Measurements from ENCODE around the gene ZNF234. TPM values are rescaled to one million over a fixed set of nuclear protein-coding genes. Genes with fewer than 3 reads are reported as not detected.

Gene ZNF234
- total RNA-seq, 1 experiment from 2014 or later = 7.5 TPM

DNA sequence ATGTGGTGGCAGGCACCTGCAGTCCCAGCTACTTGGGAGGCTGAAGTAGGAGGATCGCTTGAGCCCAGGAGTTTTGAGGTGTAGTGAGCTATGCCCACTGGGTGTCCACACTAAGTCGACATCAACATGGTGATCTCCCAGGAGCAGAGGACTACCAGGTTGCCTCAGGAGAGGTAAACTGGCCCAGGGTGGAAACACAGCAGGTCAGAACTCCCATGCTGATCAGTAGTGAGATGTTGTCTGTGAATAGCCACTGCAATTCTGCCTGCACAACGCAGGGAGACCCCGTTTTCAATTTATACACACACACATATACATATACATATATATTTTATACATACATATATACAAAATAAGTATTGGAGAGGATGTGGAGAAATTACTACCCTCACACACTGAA lies 49.2 kb upstream of the ZNF234 start (continued):
- TF ChIP-seq, protein P1, sequence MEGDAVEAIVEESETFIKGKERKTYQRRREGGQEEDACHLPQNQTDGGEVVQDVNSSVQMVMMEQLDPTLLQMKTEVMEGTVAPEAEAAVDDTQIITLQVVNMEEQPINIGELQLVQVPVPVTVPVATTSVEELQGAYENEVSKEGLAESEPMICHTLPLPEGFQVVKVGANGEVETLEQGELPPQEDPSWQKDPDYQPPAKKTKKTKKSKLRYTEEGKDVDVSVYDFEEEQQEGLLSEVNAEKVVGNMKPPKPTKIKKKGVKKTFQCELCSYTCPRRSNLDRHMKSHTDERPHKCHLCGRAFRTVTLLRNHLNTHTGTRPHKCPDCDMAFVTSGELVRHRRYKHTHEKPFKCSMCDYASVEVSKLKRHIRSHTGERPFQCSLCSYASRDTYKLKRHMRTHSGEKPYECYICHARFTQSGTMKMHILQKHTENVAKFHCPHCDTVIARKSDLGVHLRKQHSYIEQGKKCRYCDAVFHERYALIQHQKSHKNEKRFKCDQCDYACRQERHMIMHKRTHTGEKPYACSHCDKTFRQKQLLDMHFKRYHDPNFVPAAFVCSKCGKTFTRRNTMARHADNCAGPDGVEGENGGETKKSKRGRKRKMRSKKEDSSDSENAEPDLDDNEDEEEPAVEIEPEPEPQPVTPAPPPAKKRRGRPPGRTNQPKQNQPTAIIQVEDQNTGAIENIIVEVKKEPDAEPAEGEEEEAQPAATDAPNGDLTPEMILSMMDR (IDR thresholded peaks at IDR 0.05) = no peak
- TF ChIP-seq SOX15 (CRISPR knock-in tag; IDR thresholded peaks at IDR 0.05) = no peak

DNA sequence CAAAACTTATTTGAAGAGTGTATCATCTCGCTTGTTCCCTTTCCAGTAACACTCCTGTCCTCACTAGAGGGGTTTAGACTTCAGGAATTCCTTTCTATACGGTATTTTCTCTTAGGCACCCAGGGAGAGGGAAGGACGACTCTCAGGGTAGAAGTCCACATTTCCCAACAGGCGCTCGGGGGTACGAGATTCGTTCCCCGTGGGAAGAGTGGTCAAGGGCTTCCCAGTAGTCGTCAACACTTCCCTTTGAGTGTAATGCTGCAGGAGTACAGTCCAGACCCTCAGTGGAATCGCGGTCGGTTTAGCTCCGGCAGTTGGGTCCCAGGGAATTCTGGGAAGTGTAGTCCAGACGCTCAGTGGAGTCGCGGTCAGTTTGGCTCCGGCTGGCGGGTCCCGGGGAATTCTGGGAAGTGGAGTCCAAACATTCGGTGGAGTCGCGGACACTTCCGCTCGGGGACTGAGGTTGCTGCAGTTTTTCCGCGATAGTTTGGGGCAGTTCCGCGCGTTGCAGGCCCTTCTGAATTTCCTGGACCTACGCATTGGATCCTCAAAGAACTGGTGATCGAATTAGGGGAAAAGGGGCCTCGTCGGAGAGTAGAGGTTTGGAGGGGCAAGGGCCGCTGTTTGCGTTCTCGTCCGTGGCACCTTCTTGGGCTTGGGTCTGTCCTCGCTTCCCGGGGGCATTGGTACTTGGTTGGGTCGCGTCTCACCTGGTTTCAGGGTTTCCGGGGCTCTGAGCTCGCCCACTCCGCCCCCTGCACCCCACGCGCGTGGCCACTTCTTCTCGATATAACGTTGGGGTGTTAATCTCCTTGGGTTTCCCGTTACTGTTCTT lies 47.2 kb upstream of the ZNF234 start, which contains the start of gene ZNF224:
ZNF224 (plus strand) TSS at position 431 of the 835 bp plus-strand sequence. CDS start 3,513 bp downstream, outside the sequence.
- Mint-ChIP-seq H3K27ac (peak within 1 kb of the TSS; percentile 81), H3K36me3 (peaks cover 8% of the 10 kb centered on the region), H3K27me3 (ENCODE audit: low read depth) (no peaks in the 10 kb centered on the region; the same call in 1 of the 2 replicates), H3K9me3 (no peaks in the 10 kb centered on the region), H3K4me1 (peaks cover 6% of the 10 kb centered on the region), H3K4me3 (peak within 1 kb of the TSS; percentile 98)
- peak; percentile 99 for ATAC-seq
- peak; percentile 45; the same call in 1 of the 2 replicates for TF ChIP-seq GABPB1 (CRISPR knock-in tag; IDR thresholded peaks at IDR 0.05)
- 0 out of 2 replicates have a peak, but pooled peaks have one; percentile 10 for TF ChIP-seq CREM (CRISPR knock-in tag; IDR thresholded peaks at IDR 0.05)
- TF ChIP-seq FOXK1 (CRISPR knock-in tag; IDR thresholded peaks at IDR 0.05) = peak; percentile 49; the same call in 1 of the 2 replicates
- TF ChIP-seq TCF7 (CRISPR knock-in tag; IDR thresholded peaks at IDR 0.05; ENCODE audit: low read depth) = no peak
- TF ChIP-seq, protein P2, sequence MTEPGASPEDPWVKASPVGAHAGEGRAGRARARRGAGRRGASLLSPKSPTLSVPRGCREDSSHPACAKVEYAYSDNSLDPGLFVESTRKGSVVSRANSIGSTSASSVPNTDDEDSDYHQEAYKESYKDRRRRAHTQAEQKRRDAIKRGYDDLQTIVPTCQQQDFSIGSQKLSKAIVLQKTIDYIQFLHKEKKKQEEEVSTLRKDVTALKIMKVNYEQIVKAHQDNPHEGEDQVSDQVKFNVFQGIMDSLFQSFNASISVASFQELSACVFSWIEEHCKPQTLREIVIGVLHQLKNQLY (CRISPR knock-in tag; IDR thresholded peaks at IDR 0.05) = no peak
- TF ChIP-seq RORB (CRISPR knock-in tag; IDR thresholded peaks at IDR 0.05) = no peak
- DNase-seq (ENCODE audit: low spot score) = peak; percentile 90
- ChIA-PET POLR2A (interaction anchor here (1.0 kb wide), 1 partner anchor 18 kb away, joined by 3 read pairs; no protein-coding TSS in a partner anchor), CTCF (no interaction called here)

DNA sequence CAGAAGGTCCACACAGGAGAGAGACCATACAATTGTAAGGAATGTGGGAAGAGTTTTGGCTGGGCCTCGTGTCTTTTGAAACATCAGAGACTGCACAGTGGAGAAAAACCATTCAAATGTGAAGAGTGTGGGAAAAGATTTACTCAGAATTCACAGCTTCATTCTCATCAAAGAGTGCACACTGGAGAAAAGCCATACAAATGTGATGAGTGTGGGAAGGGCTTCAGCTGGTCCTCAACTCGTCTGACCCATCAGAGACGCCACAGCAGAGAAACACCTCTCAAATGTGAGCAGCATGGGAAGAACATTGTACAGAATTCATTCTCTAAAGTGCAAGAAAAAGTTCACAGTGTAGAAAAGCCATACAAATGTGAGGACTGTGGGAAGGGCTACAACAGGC lies 33.6 kb upstream of the ZNF234 start:
- Mint-ChIP-seq H3K27me3 (ENCODE audit: low read depth) (peaks cover 7% of the 10 kb centered on the region), H3K9me3 (peaks cover 71% of the 10 kb centered on the region), H3K27ac (no peak overlapping the region), H3K4me1 (peaks cover 3% of the 10 kb centered on the region; the same call in 1 of the 2 replicates), H3K36me3 (peaks cover 85% of the 10 kb centered on the region), H3K4me3 (no peak overlapping the region)
- DNase-seq (ENCODE audit: low spot score) (no peak), ATAC-seq (no peak)
- no peak for TF ChIP-seq CBFB (CRISPR knock-in tag; IDR thresholded peaks at IDR 0.05; ENCODE audit: low read depth)
- CTCF ChIA-PET = no interaction called here
- POLR2A ChIA-PET = no interaction called here

DNA sequence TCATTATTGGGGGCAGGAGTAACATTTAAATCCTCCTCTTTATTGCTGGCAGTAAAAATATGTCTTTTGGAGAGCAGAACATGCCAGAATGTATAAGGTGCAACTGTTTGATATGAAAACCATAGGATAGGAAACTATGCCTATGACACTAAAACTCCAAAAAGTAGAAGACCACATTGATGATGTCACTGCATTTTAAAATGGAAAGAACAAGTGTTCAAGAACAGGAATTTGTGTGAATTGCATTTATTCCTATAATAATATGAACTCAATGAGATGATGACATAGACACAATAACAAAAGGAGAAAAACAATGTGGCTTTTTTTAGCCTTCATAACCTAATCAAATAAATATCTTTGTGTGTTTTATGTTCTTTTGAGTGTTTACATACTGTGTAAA lies 31.9 kb upstream of the ZNF234 start:
- H3K27me3 Mint-ChIP-seq (ENCODE audit: low read depth) = peaks cover 7% of the 10 kb centered on the region
- POLR2A ChIA-PET = no interaction called here
- ATAC-seq = no peak
- peaks cover 9% of the 10 kb centered on the region for H3K4me1 Mint-ChIP-seq
- no peak for DNase-seq (ENCODE audit: low spot score)
- no peak overlapping the region for H3K4me3 Mint-ChIP-seq
- H3K36me3 Mint-ChIP-seq = peaks cover 68% of the 10 kb centered on the region
- peaks cover 66% of the 10 kb centered on the region for H3K9me3 Mint-ChIP-seq
- CTCF ChIA-PET = no interaction called here
- H3K27ac Mint-ChIP-seq = no peak overlapping the region
- no peak for TF ChIP-seq JAZF1 (CRISPR knock-in tag; IDR thresholded peaks at IDR 0.05)
- no peak for TF ChIP-seq MYBL2 (CRISPR knock-in tag; IDR thresholded peaks at IDR 0.05)
- no peak for TF ChIP-seq ZNF396 (CRISPR knock-in tag; IDR thresholded peaks at IDR 0.05; ENCODE audit: borderline replicate concordance)
- TF ChIP-seq, protein P3, sequence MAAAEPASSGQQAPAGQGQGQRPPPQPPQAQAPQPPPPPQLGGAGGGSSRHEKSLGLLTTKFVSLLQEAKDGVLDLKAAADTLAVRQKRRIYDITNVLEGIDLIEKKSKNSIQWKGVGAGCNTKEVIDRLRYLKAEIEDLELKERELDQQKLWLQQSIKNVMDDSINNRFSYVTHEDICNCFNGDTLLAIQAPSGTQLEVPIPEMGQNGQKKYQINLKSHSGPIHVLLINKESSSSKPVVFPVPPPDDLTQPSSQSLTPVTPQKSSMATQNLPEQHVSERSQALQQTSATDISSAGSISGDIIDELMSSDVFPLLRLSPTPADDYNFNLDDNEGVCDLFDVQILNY (CRISPR knock-in tag; IDR thresholded peaks at IDR 0.05) = no peak
- TF ChIP-seq, protein P4, sequence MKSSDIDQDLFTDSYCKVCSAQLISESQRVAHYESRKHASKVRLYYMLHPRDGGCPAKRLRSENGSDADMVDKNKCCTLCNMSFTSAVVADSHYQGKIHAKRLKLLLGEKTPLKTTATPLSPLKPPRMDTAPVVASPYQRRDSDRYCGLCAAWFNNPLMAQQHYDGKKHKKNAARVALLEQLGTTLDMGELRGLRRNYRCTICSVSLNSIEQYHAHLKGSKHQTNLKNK (CRISPR knock-in tag; IDR thresholded peaks at IDR 0.05) = no peak
- no peak for TF ChIP-seq RELA (CRISPR knock-in tag; IDR thresholded peaks at IDR 0.05; ENCODE audit: borderline replicate concordance)
- TF ChIP-seq, protein P5, sequence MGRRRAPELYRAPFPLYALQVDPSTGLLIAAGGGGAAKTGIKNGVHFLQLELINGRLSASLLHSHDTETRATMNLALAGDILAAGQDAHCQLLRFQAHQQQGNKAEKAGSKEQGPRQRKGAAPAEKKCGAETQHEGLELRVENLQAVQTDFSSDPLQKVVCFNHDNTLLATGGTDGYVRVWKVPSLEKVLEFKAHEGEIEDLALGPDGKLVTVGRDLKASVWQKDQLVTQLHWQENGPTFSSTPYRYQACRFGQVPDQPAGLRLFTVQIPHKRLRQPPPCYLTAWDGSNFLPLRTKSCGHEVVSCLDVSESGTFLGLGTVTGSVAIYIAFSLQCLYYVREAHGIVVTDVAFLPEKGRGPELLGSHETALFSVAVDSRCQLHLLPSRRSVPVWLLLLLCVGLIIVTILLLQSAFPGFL (CRISPR knock-in tag; IDR thresholded peaks at IDR 0.05; ENCODE audit: borderline replicate concordance) = no peak
- no peak for TF ChIP-seq HMGA2 (CRISPR knock-in tag; IDR thresholded peaks at IDR 0.05)
- TF ChIP-seq, protein P6, sequence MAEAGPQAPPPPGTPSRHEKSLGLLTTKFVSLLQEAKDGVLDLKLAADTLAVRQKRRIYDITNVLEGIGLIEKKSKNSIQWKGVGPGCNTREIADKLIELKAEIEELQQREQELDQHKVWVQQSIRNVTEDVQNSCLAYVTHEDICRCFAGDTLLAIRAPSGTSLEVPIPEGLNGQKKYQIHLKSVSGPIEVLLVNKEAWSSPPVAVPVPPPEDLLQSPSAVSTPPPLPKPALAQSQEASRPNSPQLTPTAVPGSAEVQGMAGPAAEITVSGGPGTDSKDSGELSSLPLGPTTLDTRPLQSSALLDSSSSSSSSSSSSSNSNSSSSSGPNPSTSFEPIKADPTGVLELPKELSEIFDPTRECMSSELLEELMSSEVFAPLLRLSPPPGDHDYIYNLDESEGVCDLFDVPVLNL (CRISPR knock-in tag; IDR thresholded peaks at IDR 0.05; ENCODE audit: borderline replicate concordance, low read depth) = no peak
- no peak for TF ChIP-seq ELF4 (CRISPR knock-in tag; IDR thresholded peaks at IDR 0.05; ENCODE audit: low read depth)
- TF ChIP-seq RORB (CRISPR knock-in tag; IDR thresholded peaks at IDR 0.05) = no peak
- TF ChIP-seq, protein P7, sequence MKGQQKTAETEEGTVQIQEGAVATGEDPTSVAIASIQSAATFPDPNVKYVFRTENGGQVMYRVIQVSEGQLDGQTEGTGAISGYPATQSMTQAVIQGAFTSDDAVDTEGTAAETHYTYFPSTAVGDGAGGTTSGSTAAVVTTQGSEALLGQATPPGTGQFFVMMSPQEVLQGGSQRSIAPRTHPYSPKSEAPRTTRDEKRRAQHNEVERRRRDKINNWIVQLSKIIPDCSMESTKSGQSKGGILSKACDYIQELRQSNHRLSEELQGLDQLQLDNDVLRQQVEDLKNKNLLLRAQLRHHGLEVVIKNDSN (CRISPR knock-in tag; IDR thresholded peaks at IDR 0.05) = no peak
- TF ChIP-seq, protein P2 (CRISPR knock-in tag; IDR thresholded peaks at IDR 0.05) = no peak

All from WTC11 (cell line).